Activated CD8-positive, alpha-beta T cell treated with anti-CD3 and anti-CD28 coated beads, Interleukin-2, amount 10 ng/mL, durations not matched to agents 7 days and 5 days (primary cell): ENCODE results near the gene CTSA. TPM values are rescaled to one million over a fixed set of nuclear protein-coding genes. Genes with fewer than 3 reads are reported as not detected.

Experiments used
- ATAC-seq: fragments of 150-1000 bp; cut with Tn5 transposase; one replicate; pipeline ENCODE4 v1.10.0; 2021; ENCODE audit warnings: moderate library complexity
- CTCF ChIA-PET: fragments of 350-600 bp; sonication (Branson Sonifier 250); formaldehyde crosslinking; loops from one replicate; lab custom pipeline; 2021; ENCODE audit warnings: antibody characterized with exemption; lab: Charles Lee
- POLR2A ChIA-PET: fragments of 350-600 bp; sonication (Branson Sonifier 250); formaldehyde crosslinking; loops from one replicate; lab custom pipeline; 2021; ENCODE audit warnings: antibody characterized with exemption; lab: Charles Lee
- DNase-seq: peaks from one replicate; pipeline ENCODE4 v3.0.0-alpha.2; 2020
- H3K27ac Mint-ChIP-seq: one replicate; pipeline ENCODE4 v1.8.0; 2021; ENCODE audit warnings: mild to moderate bottlenecking, mixed read lengths
- H3K27me3 Mint-ChIP-seq: one replicate; pipeline ENCODE4 v1.8.0; 2021; ENCODE audit warnings: low read depth, mixed read lengths
- H3K36me3 Mint-ChIP-seq: one replicate; pipeline ENCODE4 v1.8.0; 2021; ENCODE audit warnings: low read depth, mixed read lengths
- H3K4me1 Mint-ChIP-seq: one replicate; pipeline ENCODE4 v1.8.0; 2021; ENCODE audit warnings: low read depth, mixed read lengths
- H3K4me3 Mint-ChIP-seq: one replicate; pipeline ENCODE4 v1.8.0; 2021; ENCODE audit warnings: mild to moderate bottlenecking, mixed read lengths
- H3K9me3 Mint-ChIP-seq: one replicate; pipeline ENCODE4 v1.8.0; 2022; ENCODE audit warnings: mixed read lengths; ENCODE audit not compliant: insufficient read depth
- total RNA-seq, 2 experiments: library from RNA; stranded (reverse); gene quantifications; one replicate each; pipeline ENCODE4 v1.2.3, GENCODE V29; 2021

The CTSA gene
- total RNA-seq: 10 to 100 TPM; 63.4 to 64.1 TPM

GRCh38 chr20:45890985-45891983 lies at the start of gene CTSA, which contains the start of gene NEURL2:
CTSA (plus strand) TSS chr20:45891335; CDS start chr20:45891569, 234 bp downstream.
NEURL2 (minus strand) TSS chr20:45891208; CDS start chr20:45890991, 217 bp downstream.
- Mint-ChIP-seq H3K4me3 (peak within 1 kb of the TSS; percentile 87), H3K27me3 (no peaks in the 10 kb centered on the region), H3K4me1 (peaks cover 43% of the 10 kb centered on the region), H3K27ac (peak within 1 kb of the TSS; percentile 82), H3K36me3 (peaks cover 4% of the 10 kb centered on the region), H3K9me3 (no peaks in the 10 kb centered on the region)
- POLR2A ChIA-PET: interaction anchor here (0.5 to 4.6 kb wide), 16 partner anchors 10 to 471 kb away, joined by 3 to 39 read pairs (median 3); partner anchors contain the start of genes DNTTIP1, PCIF1, WFDC3 and ZNF335
- peak; percentile 91 for DNase-seq
- ATAC-seq: peak; percentile 87
- CTCF ChIA-PET: interaction anchor here (0.8 to 3.3 kb wide), 9 partner anchors 10 to 122 kb away, joined by 3 to 22 read pairs (median 4); partner anchors contain the start of genes ACOT8 and ZSWIM1

GRCh38 chr20:45841407-45842129 lies 49.6 kb upstream of the CTSA start:
- CTCF ChIA-PET: interaction anchor here (1.2 kb wide), 1 partner anchor 11 kb away, joined by 3 read pairs; no protein-coding TSS in a partner anchor
- no peak overlapping the region for H3K4me3 Mint-ChIP-seq
- H3K36me3 Mint-ChIP-seq: peaks cover 26% of the 10 kb centered on the region
- no peak overlapping the region for H3K27ac Mint-ChIP-seq
- ATAC-seq (no peak), DNase-seq (no peak)
- H3K4me1 Mint-ChIP-seq: no peaks in the 10 kb centered on the region
- H3K27me3 Mint-ChIP-seq: no peaks in the 10 kb centered on the region
- no peaks in the 10 kb centered on the region for H3K9me3 Mint-ChIP-seq
- POLR2A ChIA-PET: interaction anchor here (1.9 kb wide), 1 partner anchor 16 kb away, joined by 11 read pairs; the partner anchor contains the start of genes ACOT8 and ZSWIM3

GRCh38 chr20:45842169-45842812 lies 48.8 kb upstream of the CTSA start:
- ChIA-PET CTCF (no interaction called here), POLR2A (interaction anchor here (1.9 kb wide), 1 partner anchor 15 kb away, joined by 11 read pairs; the partner anchor contains the start of genes ACOT8 and ZSWIM3)
- Mint-ChIP-seq H3K27ac (no peak overlapping the region), H3K4me3 (no peak overlapping the region), H3K36me3 (peaks cover 26% of the 10 kb centered on the region), H3K4me1 (no peaks in the 10 kb centered on the region), H3K9me3 (no peaks in the 10 kb centered on the region), H3K27me3 (no peaks in the 10 kb centered on the region)
- ATAC-seq: no peak
- no peak for DNase-seq

GRCh38 chr20:45843506-45843905 lies 47.6 kb upstream of the CTSA start:
- Mint-ChIP-seq H3K36me3 (peaks cover 26% of the 10 kb centered on the region), H3K27ac (no peak overlapping the region), H3K4me1 (no peaks in the 10 kb centered on the region), H3K9me3 (no peaks in the 10 kb centered on the region), H3K4me3 (no peak overlapping the region), H3K27me3 (no peaks in the 10 kb centered on the region)
- CTCF ChIA-PET: no interaction called here
- POLR2A ChIA-PET: no interaction called here
- DNase-seq (no peak), ATAC-seq (no peak)

- no peak for ATAC-seq
- H3K4me3 Mint-ChIP-seq: no peak overlapping the region
- CTCF ChIA-PET: no interaction called here
These were observed 45.7 kb upstream of the CTSA start for GRCh38 chr20:45845452-45845851.

GRCh38 chr20:45848421-45848820 lies 42.7 kb upstream of the CTSA start:
- Mint-ChIP-seq H3K4me3 (no peak overlapping the region), H3K27me3 (no peaks in the 10 kb centered on the region), H3K9me3 (no peaks in the 10 kb centered on the region), H3K4me1 (no peaks in the 10 kb centered on the region), H3K27ac (no peak overlapping the region), H3K36me3 (peaks cover 45% of the 10 kb centered on the region)
- POLR2A ChIA-PET: interaction anchor here (1.0 kb wide), 1 partner anchor 8 kb away, joined by 3 read pairs; no protein-coding TSS in a partner anchor
- DNase-seq (no peak), ATAC-seq (no peak)
- CTCF ChIA-PET: no interaction called here

More at GRCh38 chr20:45845452-45845851, 45.7 kb upstream of the CTSA start:
- Mint-ChIP-seq H3K9me3 (no peaks in the 10 kb centered on the region), H3K36me3 (peaks cover 35% of the 10 kb centered on the region), H3K4me1 (no peaks in the 10 kb centered on the region), H3K27me3 (no peaks in the 10 kb centered on the region), H3K27ac (no peak overlapping the region)
- POLR2A ChIA-PET: interaction anchor here (1.3 kb wide), 1 partner anchor 13 kb away, joined by 5 read pairs; no protein-coding TSS in a partner anchor
- DNase-seq: no peak

GRCh38 chr20:45848969-45849582 lies 42.1 kb upstream of the CTSA start:
- Mint-ChIP-seq H3K4me3 (no peak overlapping the region), H3K36me3 (peaks cover 43% of the 10 kb centered on the region), H3K9me3 (no peaks in the 10 kb centered on the region), H3K27me3 (no peaks in the 10 kb centered on the region), H3K27ac (no peak overlapping the region), H3K4me1 (peaks cover 3% of the 10 kb centered on the region)
- DNase-seq (no peak), ATAC-seq (no peak)
- POLR2A ChIA-PET: interaction anchor here (0.5 to 1.0 kb wide), 4 partner anchors 8 to 123 kb away, joined by 3 to 4 read pairs (median 3); partner anchors contain the start of genes UBE2C and ZNF335
- CTCF ChIA-PET: no interaction called here

GRCh38 chr20:45850238-45850637 lies 40.9 kb upstream of the CTSA start:
- H3K9me3 Mint-ChIP-seq: no peaks in the 10 kb centered on the region
- no peaks in the 10 kb centered on the region for H3K27me3 Mint-ChIP-seq
- ChIA-PET CTCF (no interaction called here), POLR2A (interaction anchor here (1.0 kb wide), 1 partner anchor 37 kb away, joined by 3 read pairs; the partner anchor contains the start of gene UBE2C)
- ATAC-seq: no peak
- no peak overlapping the region for H3K27ac Mint-ChIP-seq
- DNase-seq: no peak
- H3K4me3 Mint-ChIP-seq: no peak overlapping the region
- H3K36me3 Mint-ChIP-seq: peaks cover 46% of the 10 kb centered on the region
- H3K4me1 Mint-ChIP-seq: peaks cover 13% of the 10 kb centered on the region

GRCh38 chr20:45850926-45851325 lies 40.2 kb upstream of the CTSA start:
- ChIA-PET POLR2A (no interaction called here), CTCF (interaction anchor here (1.0 to 1.2 kb wide), 2 partner anchors 27 to 119 kb away, joined by 3 read pairs; no protein-coding TSS in a partner anchor)
- H3K4me1 Mint-ChIP-seq: peaks cover 18% of the 10 kb centered on the region
- DNase-seq (no peak), ATAC-seq (no peak)
- no peak overlapping the region for H3K4me3 Mint-ChIP-seq
- no peaks in the 10 kb centered on the region for H3K27me3 Mint-ChIP-seq
- H3K36me3 Mint-ChIP-seq: peaks cover 43% of the 10 kb centered on the region
- no peak overlapping the region for H3K27ac Mint-ChIP-seq
- no peaks in the 10 kb centered on the region for H3K9me3 Mint-ChIP-seq

GRCh38 chr20:45851501-45851900 lies 39.6 kb upstream of the CTSA start:
- no peak for DNase-seq
- ChIA-PET POLR2A (interaction anchor here (0.6 kb wide), 1 partner anchor 14 kb away, joined by 4 read pairs; no protein-coding TSS in a partner anchor), CTCF (interaction anchor here (1.0 to 1.2 kb wide), 2 partner anchors 28 to 118 kb away, joined by 3 read pairs; no protein-coding TSS in a partner anchor)
- H3K27ac Mint-ChIP-seq: no peak overlapping the region
- H3K9me3 Mint-ChIP-seq: no peaks in the 10 kb centered on the region
- no peaks in the 10 kb centered on the region for H3K27me3 Mint-ChIP-seq
- H3K4me1 Mint-ChIP-seq: peaks cover 24% of the 10 kb centered on the region
- no peak for ATAC-seq
- H3K36me3 Mint-ChIP-seq: peaks cover 43% of the 10 kb centered on the region
- H3K4me3 Mint-ChIP-seq: no peak overlapping the region
